B cell (primary cell): ENCODE results near the gene FRMPD4.

ENCODE experiments used
- CTCF ChIP-seq: fragments of 200-600 bp; IDR thresholded peaks from one replicate; pipeline ENCODE4 v1.8.0; 2022; ENCODE audit warnings: antibody characterized with exemption, mild to moderate bottlenecking
- EZH2 ChIP-seq: IDR thresholded peaks from 2 replicates; pipeline ENCODE4 v1.6.1; 2012; ENCODE audit warnings: borderline replicate concordance, low read depth, mild to moderate bottlenecking, moderate library complexity, low read length; ENCODE audit not compliant: insufficient read depth, poor library complexity, severe bottlenecking

- TF ChIP-seq CTCF (no peak), EZH2 (no peak)
Observed at GRCh38 chrX:12249997-12250396, 111.7 kb downstream of the FRMPD4 start.
